CD14-positive monocyte (primary cell): ENCODE results near the gene CDH13. TPM values are rescaled to one million over a fixed set of nuclear protein-coding genes. Genes with fewer than 3 reads are reported as not detected.

Experiments used
- DNase-seq, 3 donors: peaks; one replicate each; pipeline ENCODE4 v3.0.0-alpha.2; 2011 to 2022
- H2AFZ ChIP-seq: 2 replicates; pipeline ENCODE4 v1.6.0; 2012; ENCODE audit warnings: mild to moderate bottlenecking, low read depth, low read length, inconsistent platforms; ENCODE audit not compliant: insufficient read depth, poor library complexity, severe bottlenecking
- H3K27ac ChIP-seq, 2 donors: 1 replicate in 1 of 2; 2 replicates in 1 of 2; pipeline ENCODE4 v1.5.1; 2012 to 2013; ENCODE audit warnings: low read length in 2 of 2, control low read depth in 1 of 2, inconsistent platforms in 1 of 2, low read depth in 1 of 2, mild to moderate bottlenecking in 1 of 2
- H3K27me3 ChIP-seq, 2 donors: one replicate each; pipeline versions ENCODE4 v1.6.0 to v1.6.1; 2011 to 2013; ENCODE audit warnings: low read length in 2 of 2; ENCODE audit not compliant: control insufficient read depth in 2 of 2, insufficient read depth in 2 of 2
- H3K36me3 ChIP-seq, 2 donors: replicated peaks in 1 of 2; 1 replicate in 1 of 2; 2 replicates in 1 of 2; pipeline versions ENCODE4 v1.5.1 to v1.6.1; 2012 to 2013; ENCODE audit warnings: low read length in 2 of 2, control low read depth in 1 of 2, inconsistent platforms in 1 of 2, mild to moderate bottlenecking in 1 of 2; ENCODE audit not compliant: insufficient read depth in 2 of 2, control insufficient read depth in 1 of 2
- H3K4me1 ChIP-seq, 2 donors: 1 replicate in 1 of 2; 2 replicates in 1 of 2; pipeline versions ENCODE4 v1.5.1 to v1.6.1; 2012 to 2013; ENCODE audit warnings: low read length in 2 of 2, control low read depth in 1 of 2, inconsistent platforms in 1 of 2, mild to moderate bottlenecking in 1 of 2, moderate library complexity in 1 of 2; ENCODE audit not compliant: insufficient read depth in 2 of 2, control insufficient read depth in 1 of 2
- H3K4me2 ChIP-seq: replicated peaks from 2 replicates; pipeline ENCODE3; 2012; ENCODE audit warnings: low read length, moderate library complexity, mild to moderate bottlenecking; ENCODE audit not compliant: poor library complexity, severe bottlenecking; ENCODE audit errors: extremely low read depth
- H3K4me3 ChIP-seq, 3 experiments: fragments of 200-600 bp in 1 of 3; sonication (generic) in 1 of 3; replicated peaks in 1 of 3; 1 replicate in 2 of 3; 2 replicates in 1 of 3; pipeline ENCODE4 v1.5.1; 2011 to 2013; ENCODE audit warnings: low read length in 3 of 3, mild to moderate bottlenecking in 3 of 3, control low read depth in 2 of 3, low read depth in 2 of 3, inconsistent platforms in 1 of 3, moderate library complexity in 1 of 3
- H3K79me2 ChIP-seq: 2 replicates; pipeline ENCODE4 v1.6.0; 2012; ENCODE audit warnings: mild to moderate bottlenecking, control low read depth, inconsistent platforms, low read length, moderate library complexity; ENCODE audit not compliant: insufficient read depth
- H3K9ac ChIP-seq: 2 replicates; pipeline ENCODE4 v1.6.0; 2017; ENCODE audit warnings: low read length, mild to moderate bottlenecking; ENCODE audit not compliant: insufficient read depth, poor library complexity, severe bottlenecking
- H3K9me3 ChIP-seq, 2 donors: replicated peaks in 1 of 2; 1 replicate in 1 of 2; 2 replicates in 1 of 2; pipeline versions ENCODE4 v1.5.1 to v1.6.1; 2012 to 2013; ENCODE audit warnings: low read length in 2 of 2, control low read depth in 1 of 2; ENCODE audit not compliant: control insufficient read depth in 1 of 2, insufficient read depth in 1 of 2
- H4K20me1 ChIP-seq: 2 replicates; pipeline ENCODE4 v1.6.0; 2012; ENCODE audit warnings: mild to moderate bottlenecking, low read length, control low read depth, moderate library complexity; ENCODE audit not compliant: insufficient read depth
- H3K27ac Mint-ChIP-seq, 7 donors: one replicate each; pipeline ENCODE4 v1.8.0; 2020; ENCODE audit warnings: mild to moderate bottlenecking in 7 of 7, mixed read lengths in 7 of 7, moderate library complexity in 6 of 7, inconsistent platforms in 2 of 7
- H3K27me3 Mint-ChIP-seq, 3 donors: one replicate each; pipeline ENCODE4 v1.8.0; 2021 to 2022; ENCODE audit warnings: low read depth in 3 of 3, mild to moderate bottlenecking in 3 of 3, mixed read lengths in 3 of 3, moderate library complexity in 3 of 3, inconsistent platforms in 1 of 3
- H3K36me3 Mint-ChIP-seq, 2 donors: one replicate each; pipeline ENCODE4 v1.8.0; 2020; ENCODE audit warnings: mixed read lengths in 2 of 2, inconsistent platforms in 1 of 2, mild to moderate bottlenecking in 1 of 2
- H3K4me1 Mint-ChIP-seq: one replicate; pipeline ENCODE4 v1.8.0; 2020; ENCODE audit warnings: mild to moderate bottlenecking, mixed read lengths
- H3K4me3 Mint-ChIP-seq, 2 donors: one replicate each; pipeline ENCODE4 v1.8.0; 2020; ENCODE audit warnings: mild to moderate bottlenecking in 2 of 2, mixed read lengths in 2 of 2, moderate library complexity in 1 of 2
- H3K9me3 Mint-ChIP-seq, 7 donors: one replicate each; pipeline ENCODE4 v1.8.0; 2020 to 2022; ENCODE audit warnings: mixed read lengths in 7 of 7, mild to moderate bottlenecking in 6 of 7, moderate library complexity in 6 of 7, inconsistent platforms in 2 of 7
- CTCF ChIP-seq: fragments of 200-600 bp; IDR thresholded peaks from one replicate; pipeline ENCODE4 v1.8.0; 2022; ENCODE audit warnings: antibody characterized with exemption, mild to moderate bottlenecking
- WGBS: methylation state at CpG from one replicate; pipeline ENCODE4 v1.1.5; 2013; ENCODE audit warnings: missing lambda C conversion rate; ENCODE audit not compliant: insufficient coverage; 5-methylcytosine and 5-hydroxymethylcytosine counted together
- intact Hi-C, 2 donors: fragments of 100-400 bp; cut with micrococcal nuclease; formaldehyde crosslinking; loops; one replicate each; pipeline versions ENCODE4 v1.15.0 to v1.15.1; 2023
- polyA plus RNA-seq, 3 donors: library from polyadenylated mRNA; depleted of rRNA in 1 of 3; unstranded in 2 of 3; stranded (reverse) in 1 of 3; fragments of 300-500 nt in 2 of 3; fragments of >200 nt in 1 of 3; fragmentation: Illumina TruSeq in 2 of 3; gene quantifications; 1 replicate in 2 of 3; 2 replicates in 1 of 3; pipeline ENCODE4 v1.2.3, GENCODE V29; 2012 to 2021

Gene CDH13
- polyA plus RNA-seq, 3 donors: 0.13 to 0.19 TPM; not detected in 1

DNA sequence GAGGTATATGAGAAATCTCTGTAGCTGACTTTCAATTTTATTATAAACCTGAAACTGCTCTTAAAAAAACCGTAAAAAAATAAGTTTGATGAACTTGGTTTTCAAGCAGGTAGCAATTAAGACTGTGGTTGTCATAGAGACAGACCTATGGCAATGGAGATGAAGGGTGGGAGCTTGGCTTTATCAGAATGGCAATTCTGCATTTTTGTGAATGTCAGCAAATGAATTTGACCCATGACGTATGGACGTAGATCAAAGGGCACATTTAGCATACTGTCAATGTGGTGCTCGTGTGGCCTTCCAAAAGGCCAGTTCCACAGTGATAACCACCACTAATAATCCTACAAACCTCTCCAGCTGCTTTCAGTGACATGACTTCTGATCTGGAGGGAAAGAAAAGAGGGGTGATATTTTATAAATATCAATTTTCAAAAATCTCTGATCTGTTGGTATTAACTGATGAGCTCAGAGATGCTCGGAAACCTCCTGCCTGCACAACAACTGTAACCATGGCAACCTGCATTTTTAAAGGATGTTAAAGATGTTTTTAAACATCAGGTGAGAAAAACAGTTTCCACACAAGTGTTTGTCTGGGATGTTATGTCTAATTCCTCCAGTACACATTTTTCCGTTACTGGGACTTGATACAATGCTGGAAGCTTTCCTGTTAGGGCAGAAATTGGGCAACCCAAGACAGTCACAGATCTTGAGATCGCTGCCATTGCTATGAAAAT lies 533.7 kb downstream of the CDH13 start:
- no peak overlapping the region for H3K4me2 ChIP-seq
- H3K4me1 Mint-ChIP-seq: no peaks in the 10 kb centered on the region
- no peaks in the 10 kb centered on the region for H3K36me3 ChIP-seq
- H3K27ac Mint-ChIP-seq: no peak overlapping the region
- no peaks in the 10 kb centered on the region for H3K4me1 ChIP-seq
- no peak for DNase-seq
- no peaks in the 10 kb centered on the region for H3K79me2 ChIP-seq
- H4K20me1 ChIP-seq: no peaks in the 10 kb centered on the region
- no peak for TF ChIP-seq CTCF
- H3K36me3 Mint-ChIP-seq: no peaks in the 10 kb centered on the region
- H3K27me3 Mint-ChIP-seq: peaks cover 0 to 7% (median 3%) of the 10 kb centered on the region in 3 donors
- no peak overlapping the region for H3K4me3 Mint-ChIP-seq
- H3K9ac ChIP-seq: no peak overlapping the region
- H3K27ac ChIP-seq: no peak overlapping the region
- no peak overlapping the region for H3K4me3 ChIP-seq
- no peak overlapping the region for H2AFZ ChIP-seq
- H3K27me3 ChIP-seq: no peaks in the 10 kb centered on the region
- no peaks in the 10 kb centered on the region for H3K9me3 ChIP-seq
- WGBS: 94% methylated on average over 3 of the region's 7 CpGs
- H3K9me3 Mint-ChIP-seq: peaks cover 0 to 9% (median 1%) of the 10 kb centered on the region in 7 donors
- intact Hi-C loops: no loop called here

DNA sequence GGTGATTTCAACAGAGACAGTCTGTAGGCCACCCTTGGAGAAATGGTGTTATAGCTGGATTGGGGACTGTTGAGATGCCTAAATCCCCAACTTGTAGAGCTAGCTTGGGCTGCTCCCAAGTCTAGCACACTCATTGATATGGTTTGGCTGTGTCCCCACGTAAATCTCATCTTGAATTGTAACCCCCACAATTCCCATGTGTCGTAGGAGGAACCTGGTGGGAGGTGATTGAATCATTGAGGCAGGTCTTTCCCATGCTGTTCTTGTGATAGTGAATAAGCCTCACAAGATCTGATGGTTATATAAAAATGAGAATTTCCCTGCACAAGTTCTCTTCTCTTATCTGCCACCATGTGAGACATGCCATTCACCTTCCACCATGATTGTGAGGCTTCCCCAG lies 536.0 kb downstream of the CDH13 start:
- no peak overlapping the region for H2AFZ ChIP-seq
- no peak overlapping the region for H3K27ac Mint-ChIP-seq
- no peaks in the 10 kb centered on the region for H4K20me1 ChIP-seq
- peaks cover 0 to 5% (median 0%) of the 10 kb centered on the region in 3 donors for H3K27me3 Mint-ChIP-seq
- H3K4me2 ChIP-seq: no peak overlapping the region
- H3K27me3 ChIP-seq: no peaks in the 10 kb centered on the region
- no peak for TF ChIP-seq CTCF
- WGBS: no CpG with 5 or more reads among the region's 2 CpGs
- H3K9ac ChIP-seq: no peak overlapping the region
- no peaks in the 10 kb centered on the region for H3K79me2 ChIP-seq
- no peak overlapping the region for H3K27ac ChIP-seq
- H3K36me3 Mint-ChIP-seq: no peaks in the 10 kb centered on the region
- no peaks in the 10 kb centered on the region for H3K4me1 Mint-ChIP-seq
- H3K9me3 Mint-ChIP-seq: peaks cover 0 to 5% (median 1%) of the 10 kb centered on the region in 7 donors
- no peak overlapping the region for H3K4me3 Mint-ChIP-seq
- H3K4me3 ChIP-seq: no peak overlapping the region
- no peak for DNase-seq
- no peaks in the 10 kb centered on the region for H3K9me3 ChIP-seq
- H3K36me3 ChIP-seq: no peaks in the 10 kb centered on the region
- H3K4me1 ChIP-seq: no peaks in the 10 kb centered on the region
- intact Hi-C loops: no loop called here
